Stimulated activated naive CD4-positive, alpha-beta T cell (primary cell): ENCODE data around the gene TTN.
"Not testable (repeated sequence)": the region's sequence is repeated elsewhere in the genome, so short reads cannot be mapped to it uniquely, and the experiment has no call there.

Source experiments
- DNase-seq, 6 experiments: peaks; one replicate each; lab custom pipeline; 2025; lab: John Stamatoyannopoulos, UW

The TTN gene

DNA sequence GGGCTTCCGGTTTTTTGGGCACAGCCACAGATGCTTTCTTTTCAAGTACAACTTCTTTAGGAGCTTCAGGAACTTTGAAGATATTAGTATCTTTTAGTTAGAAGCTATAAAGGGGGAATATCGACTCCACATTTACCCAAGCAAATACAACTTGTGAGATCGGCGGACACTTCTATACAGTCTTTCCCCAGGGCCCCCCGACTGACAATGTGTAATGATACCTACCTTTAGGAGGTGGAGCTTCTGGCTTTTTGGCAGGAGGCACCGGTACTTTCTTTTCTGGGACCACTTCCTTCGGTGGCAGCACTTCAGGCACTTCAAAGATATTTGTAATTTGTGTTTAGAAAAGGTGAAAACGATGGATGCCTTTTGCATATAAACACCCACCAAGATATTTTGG is 148.7 kb downstream of the TTN start:
- DNase-seq, result not testable (repeated sequence)

GRCh38 chr2:178650554-178650953 is 156.7 kb downstream of the TTN start:
- DNase-seq, result no peak

- DNase-seq, result no peak
Measured at GRCh38 chr2:178644919-178645318, 162.3 kb downstream of the TTN start.

DNA sequence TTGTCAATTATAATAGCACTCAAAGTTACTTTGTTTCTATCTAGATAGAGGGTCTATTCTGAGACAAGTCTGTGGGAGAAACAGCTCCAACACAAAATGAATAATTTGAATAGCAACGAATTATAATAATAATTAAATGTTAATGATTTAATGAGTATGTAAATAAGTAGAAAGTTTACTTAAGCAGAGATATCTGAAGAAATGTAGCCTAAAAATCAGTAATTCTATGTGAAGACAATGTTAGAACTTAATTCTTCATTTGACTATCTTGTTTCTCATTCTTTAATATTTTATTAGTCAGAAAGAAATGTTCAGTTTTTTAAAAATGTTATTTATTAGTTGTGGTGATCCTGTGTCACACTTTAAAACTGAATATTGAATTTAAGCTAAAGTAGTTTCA is 165.7 kb downstream of the TTN start:
- no peak for DNase-seq

GRCh38 chr2:178635897-178636296 is 171.3 kb downstream of the TTN start:
- DNase-seq, result no peak

- DNase-seq, result no peak
Measured at GRCh38 chr2:178632729-178633128, 174.5 kb downstream of the TTN start.

DNA sequence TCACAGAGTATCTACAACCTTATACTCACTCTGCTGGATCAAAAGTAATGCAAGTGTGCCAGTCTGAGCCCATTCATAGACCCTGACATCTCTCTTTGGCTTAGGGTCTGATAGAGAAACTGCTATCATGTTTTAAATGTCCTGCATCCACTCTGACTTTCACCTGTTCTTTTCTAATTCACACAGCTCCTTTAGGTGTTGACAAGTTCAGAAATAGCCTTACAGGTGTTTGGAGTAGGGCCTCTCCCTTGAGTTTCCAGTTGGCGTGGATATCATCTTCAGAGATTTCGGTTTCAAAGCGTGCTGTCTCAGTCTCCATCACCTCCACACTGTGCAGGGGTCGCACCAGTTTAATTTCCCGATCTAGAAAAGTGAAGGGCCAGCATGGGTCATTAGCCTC is 176.6 kb downstream of the TTN start:
- DNase-seq, result no peak

DNA sequence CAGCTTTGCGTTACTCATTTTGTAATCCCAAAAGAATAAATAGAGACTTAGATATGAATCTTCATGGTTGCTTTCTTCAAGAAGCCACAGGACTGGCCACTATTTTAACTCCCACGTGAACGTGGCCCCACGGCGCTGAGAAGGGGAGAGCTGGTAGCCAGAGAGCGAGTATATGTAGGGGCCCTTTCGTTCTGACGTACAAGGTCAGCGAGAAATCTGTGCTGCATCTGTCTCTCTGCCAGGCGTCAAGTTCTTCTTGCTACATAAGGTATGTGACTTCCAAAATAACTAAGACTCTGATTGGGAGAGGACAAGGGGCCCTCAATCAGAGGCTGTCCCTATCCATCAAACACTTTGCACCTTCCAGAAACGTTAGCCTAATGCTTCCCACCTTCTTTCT is 177.8 kb downstream of the TTN start:
- DNase-seq, result no peak

GRCh38 chr2:178628605-178629004 is 178.6 kb downstream of the TTN start:
- no peak for DNase-seq

GRCh38 chr2:178627401-178627800 is 179.8 kb downstream of the TTN start:
- DNase-seq, result no peak

DNA sequence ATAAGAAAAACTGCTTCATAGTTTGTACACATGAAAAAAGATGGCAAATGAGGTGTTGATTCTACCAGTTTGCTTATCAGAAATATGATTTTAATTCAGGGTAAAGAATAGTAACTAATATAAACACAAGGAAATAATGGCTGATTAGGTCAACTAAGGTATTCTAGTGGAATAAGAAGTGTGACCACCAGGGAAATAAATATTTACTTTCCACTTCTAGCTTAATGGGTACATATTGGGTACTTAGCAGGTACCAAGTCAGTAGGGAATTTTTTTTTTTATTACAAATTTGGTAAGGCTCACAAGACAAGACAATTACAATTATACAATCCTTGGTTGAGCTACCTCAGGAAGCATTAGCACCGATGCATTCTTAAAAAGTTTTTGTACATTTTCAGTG is 191.3 kb downstream of the TTN start:
- no peak for DNase-seq

- no peak for DNase-seq
Measured at GRCh38 chr2:178602901-178603300, 204.3 kb downstream of the TTN start.

DNA sequence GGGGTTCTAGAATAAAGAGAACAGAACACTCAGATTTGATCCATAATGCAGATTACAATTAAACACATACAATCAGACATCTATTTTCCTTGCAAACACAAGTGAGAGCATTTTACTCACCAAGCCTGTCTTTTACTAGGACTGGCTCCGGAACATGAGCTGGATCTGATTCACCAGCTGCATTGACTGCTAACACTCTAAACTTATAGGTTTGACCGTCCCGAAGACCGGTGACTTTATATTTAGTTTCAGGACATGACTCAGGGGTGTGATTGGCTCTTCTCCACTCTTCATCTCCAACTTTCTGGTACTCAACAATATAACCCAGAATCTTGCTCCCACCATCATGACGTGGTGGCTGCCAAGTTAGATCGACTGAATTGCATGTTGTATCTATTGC is 214.6 kb downstream of the TTN start:
- no peak for DNase-seq

- no peak for DNase-seq
Measured at GRCh38 chr2:178589335-178589734, 217.9 kb downstream of the TTN start.

- no peak for DNase-seq
Measured at GRCh38 chr2:178584666-178585065, 222.6 kb downstream of the TTN start.

- DNase-seq, result no peak
Measured at GRCh38 chr2:178579006-178579405, 228.2 kb downstream of the TTN start.

DNA sequence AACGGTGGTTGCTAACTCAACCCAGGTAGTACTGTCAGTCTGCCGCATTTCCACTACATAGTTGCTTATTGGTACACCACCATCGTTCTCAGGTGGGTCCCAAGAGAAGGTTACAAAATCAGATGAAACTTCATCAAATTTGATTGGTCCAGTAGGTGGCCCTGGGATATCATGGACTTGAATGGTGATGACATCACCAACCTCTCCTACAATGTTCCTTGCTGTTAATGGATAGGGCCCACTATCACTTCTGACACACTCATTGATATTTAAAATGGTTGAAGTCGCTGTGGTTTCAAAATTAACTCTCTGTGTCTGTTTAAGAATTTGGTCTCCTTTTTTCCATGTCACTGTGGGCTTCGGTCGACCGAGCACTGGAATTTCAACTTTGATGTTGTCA is 232.4 kb downstream of the TTN start:
- DNase-seq, result no peak

- DNase-seq, result no peak
Measured at GRCh38 chr2:178568227-178568626, 239.0 kb downstream of the TTN start.

DNA sequence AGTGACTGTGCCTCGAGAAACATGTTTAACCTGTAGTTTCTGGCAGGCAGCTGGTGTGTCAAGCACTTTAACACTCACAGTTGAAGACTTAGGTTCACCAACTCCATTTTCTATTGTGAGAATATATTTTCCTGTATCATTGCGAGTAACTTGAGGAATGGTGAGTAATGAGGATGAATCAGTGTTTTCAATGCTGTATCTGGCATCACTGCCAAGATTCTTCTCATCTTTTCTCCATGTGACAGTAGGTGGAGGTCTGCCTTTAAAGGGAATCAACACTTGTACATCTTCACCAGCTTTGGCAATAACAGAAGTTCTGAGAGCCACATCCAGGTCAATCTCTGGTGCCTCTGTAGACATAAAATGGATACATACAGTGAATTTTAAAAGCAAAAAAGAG is 254.2 kb downstream of the TTN start:
- no peak for DNase-seq

GRCh38 chr2:178550352-178550751 is 256.9 kb downstream of the TTN start:
- DNase-seq, result no peak

- DNase-seq, result no peak
Measured at GRCh38 chr2:178542569-178542968, 264.7 kb downstream of the TTN start.

DNA sequence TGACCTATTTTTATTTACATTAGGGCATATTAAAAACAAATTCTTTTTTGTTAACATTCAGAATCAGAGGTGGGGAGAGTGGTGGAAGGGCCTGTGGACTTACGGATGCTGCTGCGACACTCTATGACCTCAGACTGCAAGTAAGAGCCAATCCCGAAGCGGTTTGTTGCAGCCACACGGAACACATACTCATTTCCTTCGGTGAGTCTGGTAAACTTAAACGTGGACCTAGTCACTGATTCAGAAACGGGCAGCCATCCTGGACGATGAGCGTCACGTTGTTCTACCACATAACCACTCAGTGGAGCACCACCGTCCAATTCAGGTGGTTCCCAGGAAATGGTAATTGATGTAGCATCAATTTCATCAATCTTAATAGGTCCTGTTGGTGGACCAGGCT is 265.1 kb downstream of the TTN start:
- DNase-seq, result no peak

GRCh38 chr2:178536037-178536436 is 271.2 kb downstream of the TTN start:
- no peak for DNase-seq

GRCh38 chr2:178531168-178531567 is 276.1 kb downstream of the TTN start:
- DNase-seq, result no peak

GRCh38 chr2:178530625-178531142 is 276.5 kb downstream of the TTN start:
- DNase-seq, result no peak
